GM18951 (cell line): ENCODE results near the gene DNAJC1.
"Not testable (repeated sequence)": the region's sequence is repeated elsewhere in the genome, so short reads cannot be mapped to it uniquely, and the experiment has no call there.

ENCODE experiments used
- POLR2A ChIP-seq: IDR thresholded peaks from 4 replicates; pipeline ENCODE4 v1.6.1; 2011; ENCODE audit warnings: mild to moderate bottlenecking; ENCODE audit not compliant: insufficient read length, insufficient read depth; ENCODE audit errors: extremely low read depth
- in situ Hi-C: fragments of 300-500 bp; cut with MboI; formaldehyde crosslinking; loops from one replicate; pipeline ENCODE4 v1.12.0; 2022; ENCODE audit warnings: low sequenced_read_pairs, mixed read lengths, inconsistent platforms; ENCODE audit not compliant: unreplicated experiment

DNAJC1 gene

GRCh38 chr10:21728618-21729017 lies 274.9 kb downstream of the DNAJC1 start:
- no peak for TF ChIP-seq POLR2A
- in situ Hi-C loops, result loop anchor here (25.0 kb wide), 1 partner anchor 441 kb away; no protein-coding TSS in a partner anchor

GRCh38 chr10:21727452-21728168 lies 275.9 kb downstream of the DNAJC1 start:
- no peak for TF ChIP-seq POLR2A
- in situ Hi-C loops, result loop anchor here (25.0 kb wide), 1 partner anchor 440 kb away; no protein-coding TSS in a partner anchor

DNA sequence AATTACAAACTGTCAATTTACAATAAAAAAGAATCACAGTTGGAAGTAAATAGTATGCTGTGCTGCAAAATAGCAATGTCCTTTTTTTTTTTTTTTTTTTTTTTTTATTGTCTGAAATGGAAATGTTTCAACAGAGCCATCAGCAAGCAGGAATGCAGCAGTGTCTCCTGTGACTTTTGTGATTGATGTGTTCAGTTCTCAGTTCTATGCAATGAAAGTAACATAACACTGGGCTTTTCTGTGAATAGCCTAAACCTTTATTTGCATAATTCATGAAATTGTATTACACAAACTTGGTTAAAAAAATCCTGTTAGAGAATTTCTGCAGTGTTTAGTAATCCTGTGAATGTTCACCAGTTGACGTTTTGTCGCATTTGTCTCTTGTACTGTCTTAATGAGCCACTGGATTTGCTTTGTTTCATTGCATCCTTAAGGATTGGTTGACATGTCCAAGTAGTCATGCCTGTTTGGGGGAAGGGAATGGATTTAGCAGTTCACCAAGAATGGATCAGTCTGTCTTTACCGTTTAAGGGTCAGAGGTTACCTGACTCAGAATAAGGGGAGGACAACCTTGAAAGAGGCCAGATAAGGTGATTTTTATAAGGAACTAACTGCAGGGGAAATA lies 276.8 kb downstream of the DNAJC1 start:
- no peak for TF ChIP-seq POLR2A
- in situ Hi-C loops, result loop anchor here (25.0 kb wide), 1 partner anchor 439 kb away; no protein-coding TSS in a partner anchor

GRCh38 chr10:21724687-21725367 lies 278.7 kb downstream of the DNAJC1 start:
- no peak for TF ChIP-seq POLR2A
- in situ Hi-C loops, result loop anchor here (25.0 kb wide), 1 partner anchor 438 kb away; no protein-coding TSS in a partner anchor

DNA sequence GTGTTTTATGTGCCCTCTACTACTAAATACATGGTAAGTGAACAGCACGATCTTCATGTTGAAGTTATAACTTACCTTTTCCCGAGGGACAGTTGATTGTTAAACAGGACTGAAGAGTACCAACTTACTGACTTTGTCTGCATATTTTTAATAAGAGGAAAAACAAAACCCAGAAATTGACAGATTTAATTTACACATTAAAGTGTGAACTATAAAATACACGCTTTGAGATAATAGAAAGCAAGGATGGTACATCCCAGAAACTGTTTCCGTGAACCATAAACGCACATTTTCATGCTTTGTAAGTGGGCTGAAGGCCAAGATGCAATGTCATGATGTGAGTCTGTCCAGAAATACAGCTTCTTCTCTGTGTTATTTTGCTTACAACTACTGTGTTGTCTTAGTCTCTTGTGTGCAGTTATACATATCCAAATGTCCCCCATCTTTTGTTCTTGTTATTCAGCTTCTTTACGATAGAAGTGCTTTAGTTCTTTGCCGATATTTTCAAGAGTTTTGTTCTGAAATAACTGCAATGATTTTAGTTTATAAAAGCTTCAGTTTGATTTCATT lies 279.4 kb downstream of the DNAJC1 start:
- in situ Hi-C loops, result no loop called here
- TF ChIP-seq POLR2A, result no peak

DNA sequence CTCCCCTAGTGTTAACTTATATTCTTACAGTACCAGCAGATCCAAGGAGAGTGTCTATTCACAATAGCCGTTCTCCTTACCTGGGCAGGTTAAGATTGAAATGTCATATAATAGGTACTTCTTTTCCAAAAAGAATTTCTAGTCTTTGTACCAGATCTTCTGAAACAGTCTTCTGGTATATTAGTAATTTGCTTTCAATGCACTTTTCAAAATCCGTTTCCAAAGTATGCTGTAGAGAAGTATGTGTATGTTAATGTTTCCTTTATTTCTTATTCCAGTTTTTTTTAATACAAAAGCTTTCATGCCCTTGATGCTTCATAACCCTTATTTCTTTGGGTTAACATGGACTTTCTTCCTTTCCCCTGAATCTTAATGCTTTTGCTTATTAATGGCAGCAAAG lies 281.3 kb downstream of the DNAJC1 start:
- no peak for TF ChIP-seq POLR2A
- in situ Hi-C loops, result no loop called here

DNA sequence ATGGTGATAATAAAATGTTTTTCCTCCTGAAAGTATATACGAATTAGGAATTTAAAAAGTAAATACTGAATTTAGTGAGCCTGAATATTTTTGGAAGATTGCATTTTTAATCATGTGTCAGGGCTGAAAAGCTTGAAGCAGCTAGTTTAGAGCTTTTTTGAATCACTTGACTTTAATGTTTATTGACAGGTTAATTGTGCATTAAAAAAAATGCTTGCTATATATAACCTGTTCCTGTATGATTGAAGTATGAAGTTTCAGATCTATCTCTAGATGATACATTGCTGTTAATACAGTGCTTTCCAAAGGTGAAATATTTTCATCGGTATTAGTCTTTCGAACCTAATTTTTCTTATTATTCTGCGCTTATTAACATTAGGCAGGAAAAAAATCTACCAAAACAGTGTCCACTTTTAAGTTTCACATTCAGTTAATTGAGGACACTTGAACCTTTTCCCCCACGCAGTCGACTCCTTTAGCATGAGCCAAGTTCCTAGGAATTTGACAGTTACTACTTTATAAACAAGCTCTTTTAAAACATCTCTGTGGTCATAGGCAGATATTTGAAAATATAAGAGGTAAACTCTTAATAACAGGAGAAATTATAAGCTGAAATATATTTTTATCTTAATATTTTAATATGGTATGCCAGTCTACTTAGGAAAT lies 282.4 kb downstream of the DNAJC1 start:
- TF ChIP-seq POLR2A, result no peak
- in situ Hi-C loops, result no loop called here

GRCh38 chr10:21720090-21720489 lies 283.4 kb downstream of the DNAJC1 start:
- TF ChIP-seq POLR2A, result no peak
- in situ Hi-C loops, result no loop called here

GRCh38 chr10:21719502-21719901 lies 284.0 kb downstream of the DNAJC1 start:
- in situ Hi-C loops, result no loop called here
- no peak for TF ChIP-seq POLR2A

DNA sequence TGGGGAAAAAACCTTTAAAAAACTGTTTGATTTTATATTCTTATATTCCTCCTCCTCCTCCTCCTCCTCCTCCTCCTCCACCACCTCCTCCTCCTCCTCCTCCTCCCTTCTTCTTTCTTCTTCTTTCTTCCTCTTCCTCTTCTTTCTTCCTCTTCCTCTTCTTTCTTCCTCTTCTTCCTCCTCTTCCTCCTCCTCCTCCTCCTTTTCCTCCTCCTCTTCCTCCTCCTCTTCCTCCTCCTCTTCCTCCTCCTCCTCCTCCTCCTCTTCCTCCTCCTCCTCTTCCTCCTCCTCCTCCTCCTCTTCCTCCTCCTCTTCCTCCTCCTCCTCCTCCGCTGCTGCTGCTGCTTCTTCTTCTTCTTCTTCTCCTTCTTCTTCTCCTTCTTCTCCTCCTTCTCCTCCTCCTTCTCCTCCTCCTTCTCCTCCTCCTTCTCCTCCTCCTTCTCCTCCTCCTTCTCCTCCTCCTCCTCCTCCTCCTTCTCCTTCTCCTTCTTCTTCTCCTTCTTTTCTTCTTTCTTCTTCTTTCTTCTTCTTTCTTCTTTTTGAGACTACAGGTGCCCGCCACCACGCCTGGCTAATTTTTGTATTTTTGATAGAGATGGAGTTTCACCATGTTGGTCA lies 286.0 kb downstream of the DNAJC1 start:
- in situ Hi-C loops, result not testable (repeated sequence)

GRCh38 chr10:21715531-21716195 lies 287.9 kb downstream of the DNAJC1 start:
- in situ Hi-C loops, result no loop called here
- TF ChIP-seq POLR2A, result no peak

DNA sequence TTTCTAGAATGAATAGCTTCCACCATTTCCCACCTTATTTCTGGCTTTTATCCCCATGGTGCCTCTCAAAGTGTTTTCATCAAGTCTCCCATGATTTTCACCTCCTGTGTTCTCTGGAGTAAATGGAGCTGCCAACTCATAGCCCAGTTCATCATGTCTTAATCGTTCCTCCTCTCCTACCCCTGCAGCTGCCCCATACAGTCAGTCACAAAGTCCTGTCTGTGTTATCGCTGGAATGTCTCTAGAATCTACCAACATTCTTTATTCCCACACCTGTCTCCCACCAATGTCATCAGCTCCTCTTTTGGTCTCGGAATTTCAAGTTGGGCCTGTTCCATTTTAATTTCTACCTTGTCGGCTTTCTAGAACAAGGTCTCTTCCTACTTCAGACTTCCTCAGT lies 290.6 kb downstream of the DNAJC1 start:
- no peak for TF ChIP-seq POLR2A
- in situ Hi-C loops, result no loop called here
